SK-N-SH (cell line): ENCODE results near the gene MGA. TPM values are rescaled to one million over a fixed set of nuclear protein-coding genes. Genes with fewer than 3 reads are reported as not detected.

ENCODE experiments used
- CTCF ChIA-PET: fragments of 300-600, 350-600 bp; formaldehyde crosslinking; extraction: SDS; loops from one replicate; lab custom pipeline; 2021; lab: Yijun Ruan, JAX
- POLR2A ChIA-PET: fragments of 350-600 bp; sonication (Branson Sonifier 250); formaldehyde crosslinking; extraction: SDS; loops from one replicate; lab custom pipeline; 2020; ENCODE audit warnings: antibody characterized with exemption, inconsistent platforms; lab: Yijun Ruan, JAX
- DNase-seq: peaks from one replicate; pipeline ENCODE4 v3.0.0; 2012
- H2AFZ ChIP-seq: fragments of 200-600 bp; sonication (generic); 2 replicates; pipeline ENCODE4 v1.8.1; 2016; ENCODE audit warnings: antibody characterized with exemption, mild to moderate bottlenecking, low read depth
- H3F3A ChIP-seq: fragments of 200-600 bp; sonication (generic); replicated peaks from 2 replicates; pipeline ENCODE3; 2016; ENCODE audit warnings: antibody characterized with exemption, mild to moderate bottlenecking; ENCODE audit not compliant: insufficient read depth
- H3K27ac ChIP-seq, 2 experiments: fragments of 200-500 bp in 1 of 2; fragments of 200-600 bp in 1 of 2; sonication (Bioruptor generic) in 1 of 2; sonication (generic), shearing (Covaris generic) in 1 of 2; 2 replicates each; pipeline versions ENCODE4 v1.5.1 to v1.6.1; 2014 to 2016; ENCODE audit warnings: low read depth in 2 of 2, inconsistent platforms in 1 of 2, low read length in 1 of 2, mild to moderate bottlenecking in 1 of 2, mixed read lengths in 1 of 2
- H3K27me3 ChIP-seq: fragments of 200-600 bp; sonication (generic), shearing (Covaris generic); 2 replicates; pipeline ENCODE4 v1.6.1; 2016; ENCODE audit warnings: mixed run types; ENCODE audit not compliant: insufficient read depth
- H3K36me3 ChIP-seq, 2 experiments: fragments of 200-500 bp in 1 of 2; fragments of 200-600 bp in 1 of 2; sonication (Bioruptor generic) in 1 of 2; sonication (generic) in 1 of 2; replicated peaks in 1 of 2; 2 replicates each; pipeline versions ENCODE3 to v1.5.1; 2014 to 2016; ENCODE audit warnings: low read length in 1 of 2, mild to moderate bottlenecking in 1 of 2; ENCODE audit not compliant: insufficient read depth in 2 of 2, control insufficient read depth in 1 of 2
- H3K4me1 ChIP-seq, 2 experiments: fragments of 200-500 bp in 1 of 2; fragments of 200-600 bp in 1 of 2; sonication (Bioruptor generic) in 1 of 2; sonication (generic), shearing (Covaris generic) in 1 of 2; 2 replicates each; pipeline versions ENCODE4 v1.5.1 to v1.6.1; 2014 to 2016; ENCODE audit warnings: low read depth in 1 of 2, low read length in 1 of 2, mixed run types in 1 of 2; ENCODE audit not compliant: insufficient read depth in 2 of 2, control insufficient read depth in 1 of 2
- H3K4me2 ChIP-seq: fragments of 200-600 bp; sonication (generic), shearing (Covaris generic); 2 replicates; pipeline ENCODE4 v1.6.1; 2017; ENCODE audit warnings: mixed run types
- H3K4me3 ChIP-seq, 2 experiments: fragments of 200-500 bp in 1 of 2; fragments of 200-600 bp in 1 of 2; sonication (Bioruptor generic) in 1 of 2; sonication (generic), shearing (Covaris generic) in 1 of 2; 2 replicates each; pipeline versions ENCODE4 v1.5.1 to v1.8.1; 2014 to 2016; ENCODE audit warnings: low read depth in 2 of 2, inconsistent platforms in 1 of 2, low read length in 1 of 2, mild to moderate bottlenecking in 1 of 2, mixed read lengths in 1 of 2, moderate library complexity in 1 of 2
- H3K79me2 ChIP-seq: fragments of 200-600 bp; sonication (generic); 2 replicates; pipeline ENCODE4 v1.8.1; 2017; ENCODE audit warnings: mild to moderate bottlenecking; ENCODE audit not compliant: insufficient read depth
- H3K9ac ChIP-seq: fragments of 200-600 bp; sonication (generic); 2 replicates; pipeline ENCODE4 v1.6.1; 2017; ENCODE audit warnings: mixed run types
- H3K9me2 ChIP-seq: fragments of 200-600 bp; sonication (generic); 2 replicates; pipeline ENCODE4 v1.6.1; 2017; ENCODE audit warnings: mixed run types
- H3K9me3 ChIP-seq: fragments of 200-600 bp; sonication (generic); 2 replicates; pipeline ENCODE4 v1.6.1; 2017; ENCODE audit warnings: mixed run types, mild to moderate bottlenecking, moderate library complexity
- H4K20me1 ChIP-seq: fragments of 200-600 bp; sonication (generic); 2 replicates; pipeline ENCODE4 v1.6.1; 2017; ENCODE audit warnings: mild to moderate bottlenecking, mixed run types; ENCODE audit not compliant: insufficient read depth
- CHD2 ChIP-seq: fragments of 150-350 bp; IDR thresholded peaks from 2 replicates; pipeline ENCODE4 v1.6.1; 2018; ENCODE audit warnings: low read length; ENCODE audit not compliant: partially characterized antibody
- EP300 ChIP-seq, 2 experiments: IDR thresholded peaks; 2 replicates each; pipeline versions ENCODE4 v1.4.0 to v1.6.1; 2012; ENCODE audit warnings: borderline replicate concordance in 1 of 2, low read depth in 1 of 2, low read length in 1 of 2
- EZH2phosphoT487 ChIP-seq: fragments of 200-600 bp; sonication (generic); IDR thresholded peaks from 2 replicates; pipeline ENCODE4 v1.6.1; 2017; ENCODE audit warnings: low read depth, mixed run types, mild to moderate bottlenecking, antibody characterized with exemption, moderate library complexity, borderline replicate concordance
- FOSL2 ChIP-seq: IDR thresholded peaks from 2 replicates; pipeline ENCODE4 v1.4.0; 2012; ENCODE audit warnings: low read depth, mild to moderate bottlenecking, moderate library complexity, borderline replicate concordance
- FOXJ3 ChIP-seq: sonication (generic); formaldehyde crosslinking; IDR thresholded peaks from 2 replicates; pipeline ENCODE4 v1.5.1; 2020; ENCODE audit warnings: mild to moderate bottlenecking, missing genetic modification reagents
- GABPA ChIP-seq: IDR thresholded peaks from 2 replicates; pipeline ENCODE4 v1.4.0; 2012; ENCODE audit warnings: low read depth, mild to moderate bottlenecking
- GATA2 ChIP-seq: sonication (generic); formaldehyde crosslinking; IDR thresholded peaks from 2 replicates; pipeline ENCODE4 v1.5.0; 2020; ENCODE audit warnings: mild to moderate bottlenecking, missing genetic modification reagents
- IRF3 ChIP-seq: fragments of 150-350 bp; IDR thresholded peaks from 2 replicates; pipeline ENCODE4 v1.6.1; 2016; ENCODE audit warnings: mild to moderate bottlenecking, low read depth, low read length
- MXI1 ChIP-seq: IDR thresholded peaks from 2 replicates; pipeline ENCODE4 v1.6.1; 2012; ENCODE audit warnings: mild to moderate bottlenecking, low read depth, low read length, improper control_type of control experiment
- NFIC ChIP-seq: IDR thresholded peaks from 2 replicates; pipeline ENCODE4 v1.4.0; 2012; ENCODE audit warnings: borderline replicate concordance
- RCOR1 ChIP-seq: fragments of 150-350 bp; IDR thresholded peaks from 2 replicates; pipeline ENCODE4 v1.6.1; 2017; ENCODE audit warnings: antibody characterized with exemption, low read length
- RFX5 ChIP-seq: IDR thresholded peaks from 2 replicates; pipeline ENCODE4 v1.6.1; 2012; ENCODE audit warnings: mild to moderate bottlenecking, improper control_type of control experiment, low read length
- RXRA ChIP-seq: IDR thresholded peaks from 2 replicates; pipeline ENCODE4 v1.4.0; 2012; ENCODE audit warnings: low read depth, mild to moderate bottlenecking, borderline replicate concordance
- SMC3 ChIP-seq: IDR thresholded peaks from 2 replicates; pipeline ENCODE4 v1.6.1; 2012; ENCODE audit warnings: low read depth, low read length, improper control_type of control experiment
- TAF1 ChIP-seq: IDR thresholded peaks from 2 replicates; pipeline ENCODE4 v1.6.1; 2012; ENCODE audit warnings: low read depth, mild to moderate bottlenecking, low read length, moderate library complexity, borderline replicate concordance
- TCF12 ChIP-seq: IDR thresholded peaks from 2 replicates; pipeline ENCODE4 v1.4.0; 2012
- YY1 ChIP-seq: IDR thresholded peaks from 2 replicates; pipeline ENCODE4 v1.4.0; 2012; ENCODE audit warnings: low read depth, mild to moderate bottlenecking
- WGBS: methylation state at CpG from one replicate; pipeline ENCODE4 v1.1.6; 2017; ENCODE audit warnings: low lambda C conversion rate; 5-methylcytosine and 5-hydroxymethylcytosine counted together
- polyA plus RNA-seq, 3 experiments: library from polyadenylated mRNA; depleted of rRNA; stranded (reverse); fragments of >200 nt; gene quantifications; 2 replicates each; pipeline ENCODE4 v1.2.3, GENCODE V29; 2012
- TF ChIP-seq, protein P1 (sequence below): IDR thresholded peaks from 2 replicates; pipeline ENCODE4 v1.4.0; 2012; ENCODE audit warnings: low read depth, borderline replicate concordance
- TF ChIP-seq, protein P2 (sequence below): fragments of 150-350 bp; IDR thresholded peaks from 2 replicates; pipeline ENCODE4 v1.6.1; 2017; ENCODE audit warnings: antibody characterized with exemption, low read length, low read depth, borderline replicate concordance
- TF ChIP-seq, protein P3 (sequence below): IDR thresholded peaks from 2 replicates; pipeline ENCODE4 v1.4.0; 2012; ENCODE audit warnings: low read depth

Gene MGA
- polyA plus RNA-seq, 1 of the 3 experiments (the other 2 are of a cell fraction), result 2.3 TPM

DNA sequence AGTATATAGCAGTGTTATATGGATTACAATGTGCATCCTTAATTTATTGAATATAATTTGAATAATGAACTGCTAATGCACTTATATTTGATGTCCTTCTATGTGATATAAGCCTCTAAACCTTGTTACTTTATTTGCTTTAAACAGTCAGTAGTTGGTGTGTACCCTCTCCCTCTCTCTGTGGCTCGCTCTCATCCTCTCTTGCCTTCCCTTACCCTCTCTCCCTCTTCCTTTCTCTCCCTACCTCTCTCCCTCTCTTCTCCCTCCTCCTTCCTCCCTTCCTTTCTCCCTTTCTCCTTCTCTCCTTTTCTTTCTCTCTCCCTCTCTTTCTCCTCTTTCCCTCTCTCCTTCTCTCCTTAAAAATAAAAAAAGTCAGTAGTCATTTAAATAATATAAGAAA is 28.9 kb downstream of the MGA start:
- no peaks in the 10 kb centered on the region for H3K27me3 ChIP-seq
- no peaks in the 10 kb centered on the region for H3K9me2 ChIP-seq
- ChIA-PET POLR2A (no interaction called here), CTCF (no interaction called here)
- H3K9me3 ChIP-seq, result no peaks in the 10 kb centered on the region
- no peak overlapping the region for H3K27ac ChIP-seq
- no peak overlapping the region for H2AFZ ChIP-seq
- H3K9ac ChIP-seq, result no peak overlapping the region
- WGBS, result 96% methylated on average over 1 of the region's 1 CpG
- no peaks in the 10 kb centered on the region; a peak in 2 of 4 replicates for H3K4me1 ChIP-seq
- H3K4me2 ChIP-seq, result no peak overlapping the region
- peaks cover 100% of the 10 kb centered on the region for H3K79me2 ChIP-seq
- peaks cover 0 to under 1% of the 10 kb centered on the region in 2 experiments for H3K36me3 ChIP-seq
- no peak overlapping the region for H3K4me3 ChIP-seq
- peaks cover 9% of the 10 kb centered on the region for H3F3A ChIP-seq
- no peak for DNase-seq
- TF ChIP-seq YY1 (no peak), TAF1 (no peak), GATA2 (no peak), IRF3 (no peak), EP300 (IDR thresholded peaks at IDR 0.05; ENCODE audit: borderline replicate concordance in 1 of 2, low read depth in 1 of 2, low read length in 1 of 2) (no peak), FOSL2 (no peak), CHD2 (no peak), MXI1 (no peak)
- TF ChIP-seq, protein P1, sequence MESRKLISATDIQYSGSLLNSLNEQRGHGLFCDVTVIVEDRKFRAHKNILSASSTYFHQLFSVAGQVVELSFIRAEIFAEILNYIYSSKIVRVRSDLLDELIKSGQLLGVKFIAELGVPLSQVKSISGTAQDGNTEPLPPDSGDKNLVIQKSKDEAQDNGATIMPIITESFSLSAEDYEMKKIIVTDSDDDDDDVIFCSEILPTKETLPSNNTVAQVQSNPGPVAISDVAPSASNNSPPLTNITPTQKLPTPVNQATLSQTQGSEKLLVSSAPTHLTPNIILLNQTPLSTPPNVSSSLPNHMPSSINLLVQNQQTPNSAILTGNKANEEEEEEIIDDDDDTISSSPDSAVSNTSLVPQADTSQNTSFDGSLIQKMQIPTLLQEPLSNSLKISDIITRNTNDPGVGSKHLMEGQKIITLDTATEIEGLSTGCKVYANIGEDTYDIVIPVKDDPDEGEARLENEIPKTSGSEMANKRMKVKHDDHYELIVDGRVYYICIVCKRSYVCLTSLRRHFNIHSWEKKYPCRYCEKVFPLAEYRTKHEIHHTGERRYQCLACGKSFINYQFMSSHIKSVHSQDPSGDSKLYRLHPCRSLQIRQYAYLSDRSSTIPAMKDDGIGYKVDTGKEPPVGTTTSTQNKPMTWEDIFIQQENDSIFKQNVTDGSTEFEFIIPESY, result no peak
- H4K20me1 ChIP-seq, result peaks cover 72% of the 10 kb centered on the region

- POLR2A ChIA-PET, result no interaction called here
- no peaks in the 10 kb centered on the region; a peak in 2 of 4 replicates for H3K4me1 ChIP-seq
- H3F3A ChIP-seq, result peaks cover 9% of the 10 kb centered on the region
- H3K27ac ChIP-seq, result no peak overlapping the region
- H3K4me2 ChIP-seq, result no peak overlapping the region
- no peak overlapping the region for H3K9ac ChIP-seq
- no peaks in the 10 kb centered on the region for H3K36me3 ChIP-seq
- no peaks in the 10 kb centered on the region for H3K9me3 ChIP-seq
- no peak overlapping the region for H3K4me3 ChIP-seq
- H3K9me2 ChIP-seq, result no peaks in the 10 kb centered on the region
- CTCF ChIA-PET, result interaction anchor here (1.1 kb wide), 1 partner anchor 12 kb away, joined by 4 read pairs; no protein-coding TSS in a partner anchor
- H2AFZ ChIP-seq, result no peak overlapping the region
- no peaks in the 10 kb centered on the region for H3K27me3 ChIP-seq
- H4K20me1 ChIP-seq, result peaks cover 67% of the 10 kb centered on the region
- peaks cover 100% of the 10 kb centered on the region for H3K79me2 ChIP-seq
- no peak for DNase-seq
- WGBS, result 97% methylated on average over 1 of the region's 1 CpG
- TF ChIP-seq, protein P2, sequence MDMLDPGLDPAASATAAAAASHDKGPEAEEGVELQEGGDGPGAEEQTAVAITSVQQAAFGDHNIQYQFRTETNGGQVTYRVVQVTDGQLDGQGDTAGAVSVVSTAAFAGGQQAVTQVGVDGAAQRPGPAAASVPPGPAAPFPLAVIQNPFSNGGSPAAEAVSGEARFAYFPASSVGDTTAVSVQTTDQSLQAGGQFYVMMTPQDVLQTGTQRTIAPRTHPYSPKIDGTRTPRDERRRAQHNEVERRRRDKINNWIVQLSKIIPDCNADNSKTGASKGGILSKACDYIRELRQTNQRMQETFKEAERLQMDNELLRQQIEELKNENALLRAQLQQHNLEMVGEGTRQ, result no peak
- TF ChIP-seq GATA2 (no peak), RCOR1 (no peak), SMC3 (no peak), TCF12 (no peak), FOXJ3 (CRISPR knock-in tag) (no peak), NFIC (no peak), GABPA (no peak), RFX5 (no peak), IRF3 (no peak), MXI1 (no peak), RXRA (no peak), EZH2phosphoT487 (no peak)
- TF ChIP-seq, protein P3, sequence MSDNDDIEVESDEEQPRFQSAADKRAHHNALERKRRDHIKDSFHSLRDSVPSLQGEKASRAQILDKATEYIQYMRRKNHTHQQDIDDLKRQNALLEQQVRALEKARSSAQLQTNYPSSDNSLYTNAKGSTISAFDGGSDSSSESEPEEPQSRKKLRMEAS, result no peak
These were observed 29.6 kb downstream of the MGA start for GRCh38 chr15:41689834-41690233.
